GM12891 (cell line): ENCODE measurements around the gene ABLIM2.

ENCODE experiments used
- DNase-seq: peaks from one replicate; pipeline ENCODE4 v3.0.0; 2011; ENCODE audit warnings: low spot score; ENCODE audit not compliant: insufficient read length
- FAIRE-seq: peaks from 2 replicates; lab custom pipeline; 2011; peaks lifted over from hg19 to GRCh38; lab: Jason Lieb, UNC
- PAX5 ChIP-seq: IDR thresholded peaks from 2 replicates; pipeline ENCODE4 v1.6.1; 2011; ENCODE audit warnings: low read length, moderate library complexity, mild to moderate bottlenecking; ENCODE audit not compliant: insufficient read depth, severe bottlenecking
- POLR2A ChIP-seq: IDR thresholded peaks from 2 replicates; pipeline ENCODE4 v1.6.1; 2011; ENCODE audit warnings: low read depth, low read length, control low read depth
- POLR2AphosphoS5 ChIP-seq: IDR thresholded peaks from 2 replicates; pipeline ENCODE4 v1.6.1; 2011; ENCODE audit warnings: low read depth, low read length, control low read depth
- POU2F2 ChIP-seq: IDR thresholded peaks from 2 replicates; pipeline ENCODE4 v1.6.1; 2011; ENCODE audit warnings: low read depth, mild to moderate bottlenecking, control low read depth, low read length, moderate library complexity
- SPI1 ChIP-seq: IDR thresholded peaks from 2 replicates; pipeline ENCODE4 v1.6.1; 2011; ENCODE audit warnings: low read depth, low read length, control low read depth
- TAF1 ChIP-seq: IDR thresholded peaks from 2 replicates; pipeline ENCODE4 v1.6.1; 2011; ENCODE audit warnings: low read depth, low read length, control low read depth

The ABLIM2 gene

GRCh38 chr4:8067945-8068896 lies 90.4 kb downstream of the ABLIM2 start:
- TF ChIP-seq POLR2AphosphoS5 (no peak), POU2F2 (no peak), TAF1 (no peak), SPI1 (no peak), PAX5 (no peak)
- FAIRE-seq = no peak
- DNase-seq = no peak

DNA sequence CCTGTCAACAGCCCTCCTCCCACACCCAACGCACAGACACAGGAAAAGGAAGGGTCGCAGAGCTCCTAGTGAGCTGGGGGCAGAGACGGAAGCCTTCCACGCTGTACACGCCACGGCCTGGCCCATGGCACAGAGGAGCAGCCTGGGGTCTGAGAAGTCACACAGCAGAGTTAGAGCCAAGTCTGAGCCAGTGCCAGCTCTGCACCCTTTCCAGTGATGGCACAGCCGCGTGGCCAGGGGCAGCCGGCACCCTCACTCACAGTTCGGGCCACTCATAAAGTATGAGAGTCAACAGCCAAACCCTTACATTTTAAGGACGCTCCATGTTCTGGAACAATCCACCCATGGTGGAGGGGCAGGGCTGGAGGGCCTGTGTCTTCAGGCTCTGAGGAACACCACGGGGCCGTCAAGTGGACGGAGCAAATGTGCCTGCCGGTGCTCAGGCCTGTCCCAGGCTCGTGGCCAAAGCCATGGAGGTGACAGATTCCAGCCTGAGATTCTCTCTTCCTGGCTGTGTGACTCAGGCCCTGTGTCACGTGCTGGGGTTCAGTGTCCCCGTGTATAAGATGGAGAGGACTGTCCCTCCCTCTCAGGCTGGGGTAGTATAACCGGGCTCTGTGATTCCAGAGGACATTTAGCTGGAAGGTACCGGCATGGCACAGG lies 91.2 kb downstream of the ABLIM2 start:
- TF ChIP-seq SPI1 = no peak
- no peak for TF ChIP-seq POLR2A
- no peak for TF ChIP-seq TAF1
- no peak for TF ChIP-seq POU2F2
- no peak for TF ChIP-seq POLR2AphosphoS5
- TF ChIP-seq PAX5 = no peak
- DNase-seq (no peak), FAIRE-seq (no peak)

- FAIRE-seq (no peak), DNase-seq (no peak)
- no peak for TF ChIP-seq SPI1
- TF ChIP-seq TAF1 = no peak
- TF ChIP-seq POLR2AphosphoS5 = no peak
- no peak for TF ChIP-seq POU2F2
- TF ChIP-seq POLR2A = no peak
- no peak for TF ChIP-seq PAX5
Observed at GRCh38 chr4:8066336-8066931, 92.2 kb downstream of the ABLIM2 start.

GRCh38 chr4:8063974-8064563 lies 94.5 kb downstream of the ABLIM2 start:
- no peak for FAIRE-seq
- DNase-seq = no peak
- TF ChIP-seq PAX5 (no peak), TAF1 (no peak), POLR2A (no peak), POU2F2 (no peak), POLR2AphosphoS5 (no peak), SPI1 (no peak)

DNA sequence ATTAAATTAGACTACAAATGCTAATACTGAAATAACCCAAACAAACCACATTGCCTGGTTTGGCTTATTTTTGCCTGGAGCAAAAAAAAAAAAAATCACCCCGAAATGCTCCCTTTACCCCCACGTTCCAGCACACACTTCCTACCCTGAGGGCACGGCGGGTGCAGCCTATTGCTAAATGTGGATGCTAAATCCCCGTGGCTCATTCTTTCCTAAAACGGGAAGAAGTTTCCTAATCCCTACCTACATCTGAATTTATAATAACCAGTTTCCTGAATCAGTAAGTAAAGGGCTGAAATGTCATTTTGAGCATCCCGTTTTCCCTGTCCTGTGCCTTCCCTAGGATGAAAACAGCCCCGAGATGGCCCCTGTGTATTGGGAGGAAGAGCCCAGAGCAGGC lies 97.0 kb downstream of the ABLIM2 start:
- FAIRE-seq (no peak), DNase-seq (no peak)
- TF ChIP-seq TAF1 = no peak
- TF ChIP-seq PAX5 = no peak
- no peak for TF ChIP-seq SPI1
- no peak for TF ChIP-seq POLR2A
- TF ChIP-seq POU2F2 = no peak

DNA sequence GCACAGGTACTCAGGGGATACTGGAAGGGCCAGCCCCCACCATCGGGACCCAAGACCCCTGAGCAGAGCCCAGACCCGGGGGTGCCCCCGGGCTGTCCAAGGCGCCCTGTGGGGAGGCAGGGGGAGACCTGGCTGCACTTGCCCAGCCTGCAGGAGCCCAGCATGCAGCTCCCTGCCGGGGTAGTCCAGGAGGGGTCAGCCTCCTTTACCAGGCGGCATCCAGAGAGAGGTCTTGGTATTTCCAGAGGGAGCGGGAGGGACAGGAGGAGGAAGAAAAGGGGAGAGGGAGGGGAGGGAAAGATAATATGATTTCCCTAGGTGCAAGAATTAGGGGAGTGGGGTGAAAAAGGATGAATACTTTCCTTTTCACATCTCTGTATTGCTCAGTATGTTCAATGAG lies 97.5 kb downstream of the ABLIM2 start:
- TF ChIP-seq POU2F2 = no peak
- TF ChIP-seq PAX5 = no peak
- no peak for TF ChIP-seq POLR2A
- no peak for TF ChIP-seq POLR2AphosphoS5
- DNase-seq = no peak
- no peak for FAIRE-seq

- DNase-seq (no peak), FAIRE-seq (no peak)
- no peak for TF ChIP-seq POU2F2
- no peak for TF ChIP-seq SPI1
- TF ChIP-seq POLR2AphosphoS5 = no peak
- no peak for TF ChIP-seq TAF1
- no peak for TF ChIP-seq POLR2A
- TF ChIP-seq PAX5 = no peak
Observed at GRCh38 chr4:8060632-8061031, 98.0 kb downstream of the ABLIM2 start.

- FAIRE-seq = no peak
- DNase-seq = no peak
- TF ChIP-seq PAX5 (no peak), TAF1 (no peak), POLR2AphosphoS5 (no peak), SPI1 (no peak), POLR2A (no peak), POU2F2 (no peak)
Observed at GRCh38 chr4:8058031-8058479, 100.6 kb downstream of the ABLIM2 start.

- no peak for FAIRE-seq
- DNase-seq = no peak
- TF ChIP-seq POU2F2 (no peak), PAX5 (no peak), TAF1 (no peak)
Observed at GRCh38 chr4:8055206-8055605, 103.4 kb downstream of the ABLIM2 start.
